HG03565 (cell line): ENCODE measurements around the gene CCDC144A.
"Not testable (repeated sequence)": the region's sequence is repeated elsewhere in the genome, so short reads cannot be mapped to it uniquely, and the experiment has no call there.

Source experiments
- ATAC-seq: cut with Tn5 transposase; IDR thresholded peaks from one replicate; pipeline ENCODE4 v1.9.1; 2021; ENCODE audit warnings: mild to moderate bottlenecking, moderate library complexity; ENCODE audit not compliant: unreplicated experiment

CCDC144A gene

GRCh38 chr17:16689731-16690281, at the start of gene CCDC144A:
TSS of gene CCDC144A (plus strand) at chr17:16690241. CDS start at chr17:16690401, 160 bp downstream.
- not testable (repeated sequence) for ATAC-seq

DNA sequence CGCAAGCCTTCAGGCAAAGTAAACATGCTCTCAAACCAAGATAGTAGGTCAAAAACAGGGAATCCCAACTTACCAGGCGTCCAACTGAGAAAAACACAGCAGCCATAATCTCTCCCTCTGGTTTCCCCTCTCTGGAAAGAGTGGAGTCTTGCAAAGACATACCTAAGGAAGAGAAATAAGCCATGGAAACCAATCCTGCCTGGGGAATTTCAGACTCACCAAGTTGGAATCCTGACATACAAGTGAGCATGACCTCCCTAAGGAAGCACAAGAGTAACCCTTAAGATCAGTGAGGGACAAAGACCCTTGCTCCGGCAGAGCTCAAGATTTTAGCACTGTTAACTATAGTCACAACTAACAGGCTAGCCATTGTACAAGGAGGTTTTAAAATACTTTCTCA, 40.5 kb upstream of the CCDC144A start:
- ATAC-seq: no peak

GRCh38 chr17:16652252-16652651, 37.8 kb upstream of the CCDC144A start:
- no peak for ATAC-seq

- no peak for ATAC-seq
Observed at GRCh38 chr17:16652847-16653366, 37.1 kb upstream of the CCDC144A start.

- peak; percentile 85 for ATAC-seq
Observed at GRCh38 chr17:16653367-16654041, 36.5 kb upstream of the CCDC144A start, which contains the start of gene ZNF624. TSS of gene ZNF624 (minus strand) at chr17:16653850.

DNA sequence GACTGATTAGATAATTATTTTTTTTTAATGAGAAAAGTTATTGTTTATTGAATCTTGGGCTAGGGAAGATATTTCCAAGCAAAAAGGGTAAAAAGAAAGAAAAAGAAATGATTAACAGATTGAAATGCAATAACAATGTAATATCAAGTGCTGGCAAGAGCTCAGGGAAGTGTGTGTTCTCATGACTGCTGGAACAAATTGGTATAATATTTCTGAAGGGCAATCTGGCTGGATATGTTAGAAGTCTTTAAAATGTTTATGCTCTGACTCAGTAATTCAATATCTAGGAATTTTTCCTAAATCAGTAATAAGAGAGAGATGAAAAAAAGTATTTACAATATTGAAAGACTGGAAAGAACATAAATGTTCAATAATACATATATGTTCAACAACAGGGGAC, 28.8 kb upstream of the CCDC144A start:
- no peak for ATAC-seq

DNA sequence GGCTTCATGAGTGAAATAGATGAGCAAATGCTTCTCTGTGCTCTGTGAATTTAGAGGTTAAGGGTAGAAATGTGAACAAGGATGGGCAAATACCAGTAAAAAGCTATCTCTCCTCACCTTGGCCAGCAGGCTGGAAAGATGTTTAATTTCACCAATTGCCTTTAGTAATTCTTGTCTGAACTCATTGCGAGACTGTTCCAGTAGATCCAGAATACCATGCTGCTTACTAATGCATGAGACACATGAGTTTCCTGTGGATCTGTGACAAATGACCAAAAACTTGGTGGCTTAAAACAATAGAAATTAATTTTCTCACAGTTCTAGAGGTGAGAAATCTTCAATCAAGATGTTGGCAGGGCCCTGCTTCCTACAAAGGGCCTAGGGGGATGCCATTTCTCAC, 27.1 kb upstream of the CCDC144A start:
- no peak for ATAC-seq

- ATAC-seq: not testable (repeated sequence)
Observed at GRCh38 chr17:16666553-16666906, 23.5 kb upstream of the CCDC144A start.

DNA sequence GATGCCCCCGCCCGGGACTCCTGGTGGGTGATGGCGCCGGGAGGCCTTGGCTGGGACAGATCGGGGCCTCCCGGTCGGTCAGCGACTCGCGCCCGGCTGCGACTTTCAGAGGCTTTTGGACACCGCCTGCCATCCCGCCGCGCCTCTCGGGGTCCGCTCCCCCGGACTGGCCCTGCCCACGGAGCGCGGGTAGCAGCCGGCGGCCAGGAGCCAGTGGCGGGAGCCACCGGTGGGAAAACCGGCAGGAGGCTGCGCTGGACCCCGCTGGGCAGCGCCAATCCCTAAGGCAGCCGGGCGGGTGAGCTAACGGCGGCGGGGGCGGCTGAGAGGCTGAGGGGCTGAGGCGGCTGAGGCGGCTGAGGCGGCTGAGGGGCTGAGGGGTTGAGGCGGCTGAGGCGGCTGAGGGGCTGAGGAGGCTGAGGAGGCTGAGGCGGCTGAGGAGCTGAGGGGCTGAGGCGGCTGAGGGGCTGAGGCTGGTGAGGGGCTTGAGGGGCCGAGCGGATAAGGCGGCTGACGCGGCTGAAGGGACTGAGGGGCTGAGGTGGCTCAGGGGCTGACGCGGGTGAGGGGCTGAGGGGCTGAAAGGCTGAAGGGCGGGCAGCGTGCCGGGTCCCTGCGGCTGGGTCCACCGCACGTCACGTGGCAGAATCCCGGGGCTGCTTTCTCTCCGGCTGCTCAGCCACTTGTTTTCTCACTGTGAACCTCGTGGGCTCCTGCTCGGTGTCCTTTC, 23.0 kb upstream of the CCDC144A start:
- not testable (repeated sequence) for ATAC-seq

- ATAC-seq: no peak
Observed at GRCh38 chr17:16676676-16677268, 13.3 kb upstream of the CCDC144A start.

GRCh38 chr17:16683290-16684138, 6.5 kb upstream of the CCDC144A start:
- ATAC-seq: not testable (repeated sequence)

DNA sequence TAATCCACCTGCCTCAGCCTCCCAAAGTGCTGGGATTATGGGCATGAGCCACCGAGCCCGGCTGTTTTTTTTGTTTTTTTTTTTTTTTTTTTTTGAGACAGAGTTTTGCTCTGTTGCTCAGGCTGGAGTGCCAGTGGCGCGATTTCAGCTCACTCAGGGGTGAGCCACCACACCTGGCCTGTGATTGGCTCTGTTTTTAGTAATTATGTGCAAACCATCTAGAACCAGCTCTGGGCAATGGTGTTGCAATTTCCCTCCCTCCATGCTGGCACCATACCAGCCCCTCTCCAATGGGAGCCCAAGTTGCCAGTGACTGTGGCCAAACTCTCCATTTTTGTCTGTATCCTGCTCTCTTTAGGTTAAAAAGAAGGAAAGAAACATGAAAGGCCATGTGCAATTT, 4.0 kb upstream of the CCDC144A start:
- not testable (repeated sequence) for ATAC-seq

DNA sequence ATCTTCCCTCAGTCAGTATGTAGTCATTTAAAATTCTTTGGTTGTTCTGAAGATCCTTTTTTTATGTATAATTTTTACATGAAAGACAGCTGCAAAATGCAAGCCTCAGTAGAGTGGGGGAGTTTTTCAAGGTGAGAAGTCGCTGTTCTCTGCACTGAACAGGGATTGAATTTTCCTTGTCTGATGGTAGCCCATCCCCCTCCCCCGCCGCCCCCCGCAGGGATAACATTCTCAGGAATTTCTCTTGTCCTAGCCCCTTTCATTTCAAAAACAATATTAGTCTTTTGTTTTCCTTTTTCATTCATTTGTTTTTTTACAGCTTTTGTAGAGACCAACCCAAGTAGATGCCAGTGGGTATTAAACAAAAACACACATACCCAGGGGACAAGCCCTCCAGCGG, 2.9 kb upstream of the CCDC144A start:
- not testable (repeated sequence) for ATAC-seq

GRCh38 chr17:16690447-16690846, 406 bp downstream of the CCDC144A start:
- not testable (repeated sequence) for ATAC-seq

GRCh38 chr17:16697603-16698002, 7.6 kb downstream of the CCDC144A start:
- ATAC-seq: not testable (repeated sequence)

GRCh38 chr17:16745492-16746203, 55.6 kb downstream of the CCDC144A start:
- ATAC-seq: not testable (repeated sequence)

GRCh38 chr17:16746571-16746970, 56.5 kb downstream of the CCDC144A start:
- not testable (repeated sequence) for ATAC-seq

DNA sequence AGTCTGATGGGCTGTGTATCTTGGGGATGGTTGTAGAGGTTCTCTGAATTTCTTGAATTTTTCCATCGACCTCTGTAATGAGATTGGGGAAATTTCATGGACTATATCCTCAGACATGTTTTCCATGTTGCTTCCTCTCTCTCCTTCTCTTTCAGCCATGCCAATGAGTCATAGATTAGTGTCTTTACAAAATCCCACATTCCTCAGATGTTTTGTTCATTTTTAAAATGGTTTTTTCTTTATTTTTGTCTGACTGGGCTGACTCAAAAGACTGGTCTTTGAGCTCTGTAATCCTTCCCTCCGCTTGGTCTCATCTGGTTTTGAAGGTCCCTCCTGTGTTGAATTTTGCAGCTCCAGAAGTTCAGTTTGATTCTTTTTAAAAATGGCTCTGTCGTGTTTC, 60.5 kb downstream of the CCDC144A start:
- not testable (repeated sequence) for ATAC-seq

- not testable (repeated sequence) for ATAC-seq
Observed at GRCh38 chr17:16751224-16751923, 61.3 kb downstream of the CCDC144A start.
